H9 (cell line): Measurements from ENCODE around the gene ATP13A3. TPM values are rescaled to one million over a fixed set of nuclear protein-coding genes. Genes with fewer than 3 reads are reported as not detected.

Experiments used
- DNase-seq: peaks from one replicate; pipeline ENCODE4 v3.0.0-alpha.2; 2017
- H2AFZ ChIP-seq: one replicate; pipeline ENCODE4 v1.6.1; 2013; ENCODE audit warnings: mild to moderate bottlenecking, low read length, control low read depth, moderate library complexity
- H2AK5ac ChIP-seq: 2 replicates; pipeline ENCODE4 v1.6.1; 2013; ENCODE audit warnings: low read length, control low read depth, mixed read lengths; ENCODE audit not compliant: insufficient read length
- H2BK120ac ChIP-seq: one replicate; pipeline ENCODE4 v1.6.1; 2013; ENCODE audit warnings: low read depth, mild to moderate bottlenecking, low read length, control low read depth, inconsistent platforms; ENCODE audit not compliant: poor library complexity, severe bottlenecking
- H2BK12ac ChIP-seq: 2 replicates; pipeline ENCODE4 v1.6.1; 2013; ENCODE audit warnings: low read length, control low read depth, mixed read lengths, low read depth; ENCODE audit not compliant: insufficient read length
- H2BK15ac ChIP-seq: 2 replicates; pipeline ENCODE4 v1.6.1; 2013; ENCODE audit warnings: low read depth, low read length, control low read depth
- H2BK20ac ChIP-seq: one replicate; pipeline ENCODE4 v1.6.1; 2013; ENCODE audit warnings: low read depth, mild to moderate bottlenecking, low read length, control low read depth, inconsistent platforms; ENCODE audit not compliant: poor library complexity, severe bottlenecking
- H2BK5ac ChIP-seq: 2 replicates; pipeline ENCODE4 v1.6.1; 2013; ENCODE audit warnings: low read length, control low read depth, mixed read lengths; ENCODE audit not compliant: insufficient read length
- H3K14ac ChIP-seq: 2 replicates; pipeline ENCODE4 v1.6.1; 2013; ENCODE audit warnings: low read length, control low read depth; ENCODE audit not compliant: insufficient read depth
- H3K18ac ChIP-seq: 2 replicates; pipeline ENCODE4 v1.6.1; 2013; ENCODE audit warnings: low read depth, mild to moderate bottlenecking, mixed read lengths, low read length, control low read depth; ENCODE audit not compliant: insufficient read length
- H3K23ac ChIP-seq: 2 replicates; pipeline ENCODE4 v1.6.1; 2013; ENCODE audit warnings: low read length, control low read depth, mixed read lengths, low read depth; ENCODE audit not compliant: insufficient read length
- H3K23me2 ChIP-seq: 2 replicates; pipeline ENCODE4 v1.6.1; 2013; ENCODE audit warnings: low read depth, mild to moderate bottlenecking, mixed read lengths, low read length, control low read depth; ENCODE audit not compliant: insufficient read length, poor library complexity, severe bottlenecking
- H3K27ac ChIP-seq: 2 replicates; pipeline ENCODE4 v1.5.1; 2013; ENCODE audit warnings: low read length, control low read depth, mixed read lengths, low read depth; ENCODE audit not compliant: insufficient read length
- H3K27me3 ChIP-seq: 2 replicates; pipeline ENCODE4 v1.6.1; 2013; ENCODE audit warnings: low read length, control low read depth, inconsistent platforms; ENCODE audit not compliant: insufficient read depth
- H3K4ac ChIP-seq: 2 replicates; pipeline ENCODE4 v1.6.1; 2013; ENCODE audit warnings: low read depth, mild to moderate bottlenecking, control low read depth, inconsistent platforms, low read length, moderate library complexity
- H3K4me1 ChIP-seq: 2 replicates; pipeline ENCODE4 v1.6.1; 2013; ENCODE audit warnings: low read length, control low read depth, inconsistent platforms; ENCODE audit not compliant: insufficient read depth
- H3K4me2 ChIP-seq: 2 replicates; pipeline ENCODE4 v1.6.1; 2013; ENCODE audit warnings: low read length, control low read depth, mixed read lengths; ENCODE audit not compliant: insufficient read length, insufficient read depth
- H3K56ac ChIP-seq: 2 replicates; pipeline ENCODE4 v1.6.1; 2013; ENCODE audit warnings: low read depth, mild to moderate bottlenecking, mixed read lengths, low read length, control low read depth; ENCODE audit not compliant: insufficient read length
- H3K79me1 ChIP-seq: 2 replicates; pipeline ENCODE4 v1.6.1; 2013; ENCODE audit warnings: low read depth, mild to moderate bottlenecking, moderate library complexity, low read length, control low read depth, inconsistent platforms; ENCODE audit not compliant: insufficient read depth, poor library complexity, severe bottlenecking
- H3K79me2 ChIP-seq: 2 replicates; pipeline ENCODE4 v1.6.1; 2013; ENCODE audit warnings: low read length, control low read depth, inconsistent platforms; ENCODE audit not compliant: insufficient read depth
- H3K9ac ChIP-seq: 2 replicates; pipeline ENCODE4 v1.6.1; 2013; ENCODE audit warnings: low read length, control low read depth, mixed read lengths; ENCODE audit not compliant: insufficient read length; ENCODE audit errors: extremely low read depth
- H3K9me3 ChIP-seq: one replicate; pipeline ENCODE4 v1.6.1; 2013; ENCODE audit warnings: low read depth, low read length, inconsistent platforms; ENCODE audit not compliant: control insufficient read depth
- H3T11ph ChIP-seq: one replicate; pipeline ENCODE4 v1.6.1; 2013; ENCODE audit warnings: mild to moderate bottlenecking, low read length, control low read depth, inconsistent platforms
- H4K20me1 ChIP-seq: one replicate; pipeline ENCODE4 v1.6.1; 2013; ENCODE audit not compliant: control insufficient read depth, insufficient read length, insufficient read depth
- H4K5ac ChIP-seq: 2 replicates; pipeline ENCODE4 v1.6.1; 2013; ENCODE audit warnings: low read depth, mild to moderate bottlenecking, mixed read lengths, low read length, control low read depth; ENCODE audit not compliant: insufficient read length
- H4K8ac ChIP-seq: replicated peaks from 2 replicates; pipeline ENCODE4 v1.6.1; 2013; ENCODE audit warnings: low read length, control low read depth, mixed read lengths, low read depth; ENCODE audit not compliant: insufficient read length
- H4K91ac ChIP-seq: 2 replicates; pipeline ENCODE4 v1.6.1; 2013; ENCODE audit warnings: low read depth, mild to moderate bottlenecking, moderate library complexity, mixed read lengths, low read length, control low read depth; ENCODE audit not compliant: insufficient read length
- H3K27ac Mint-ChIP-seq, 3 experiments: 2 replicates in 2 of 3; 3 replicates in 1 of 3; pipeline ENCODE4 v1.8.0; 2020 to 2021; ENCODE audit warnings: mixed read lengths in 3 of 3, mild to moderate bottlenecking in 1 of 3, moderate library complexity in 1 of 3
- H3K27me3 Mint-ChIP-seq: 2 replicates; pipeline ENCODE4 v1.8.0; 2021; ENCODE audit warnings: low read depth, mild to moderate bottlenecking, moderate library complexity, mixed read lengths
- H3K36me3 Mint-ChIP-seq, 3 experiments: 2 replicates in 2 of 3; 3 replicates in 1 of 3; pipeline ENCODE4 v1.8.0; 2020 to 2021; ENCODE audit warnings: low read depth in 3 of 3, mixed read lengths in 3 of 3; ENCODE audit not compliant: insufficient read depth in 1 of 3
- H3K4me1 Mint-ChIP-seq, 2 experiments: 2 replicates each; pipeline ENCODE4 v1.8.0; 2020; ENCODE audit warnings: mixed read lengths in 2 of 2
- H3K4me3 Mint-ChIP-seq, 2 experiments: 2 replicates in 1 of 2; 3 replicates in 1 of 2; pipeline ENCODE4 v1.8.0; 2020 to 2021; ENCODE audit warnings: mild to moderate bottlenecking in 2 of 2, mixed read lengths in 2 of 2, moderate library complexity in 1 of 2
- H3K9me3 Mint-ChIP-seq, 2 experiments: 2 replicates in 1 of 2; 3 replicates in 1 of 2; pipeline ENCODE4 v1.8.0; 2020; ENCODE audit warnings: mild to moderate bottlenecking in 2 of 2, mixed read lengths in 2 of 2, moderate library complexity in 1 of 2
- CTCF ChIP-seq: fragments of 200-600 bp; sonication (generic); conservative IDR thresholded peaks from 3 replicates; pipeline ENCODE4 v1.8.0; 2021; ENCODE audit warnings: antibody characterized with exemption, mild to moderate bottlenecking
- WGBS: extraction: QIAGEN DNeasy Blood & Tissue Kit; methylation state at CpG from one replicate; pipeline ENCODE4 v1.1.7; 2013; ENCODE audit warnings: missing lambda C conversion rate, low lambda C conversion rate, mixed read lengths; ENCODE audit not compliant: insufficient read length; ENCODE audit errors: extremely low coverage; 5-methylcytosine and 5-hydroxymethylcytosine counted together
- total RNA-seq: library from RNA; stranded (reverse); gene quantifications from 2 replicates; pipeline ENCODE4 v1.2.1, GENCODE V29; 2021

Gene ATP13A3
- total RNA-seq, 1 experiment from 2014 or later: 78.5 TPM

- Mint-ChIP-seq H3K27ac (no peak overlapping the region), H3K4me3 (no peak overlapping the region), H3K27me3 (no peaks in the 10 kb centered on the region), H3K4me1 (peaks cover 23 to 24% of the 10 kb centered on the region in 2 experiments), H3K36me3 (no peaks in the 10 kb centered on the region), H3K9me3 (no peaks in the 10 kb centered on the region)
- Histone ChIP-seq H3K4me1 (no peaks in the 10 kb centered on the region; the same call in 1 of the 2 replicates), H3K4me2 (no peak overlapping the region), H2BK12ac (no peak overlapping the region), H2AK5ac (no peak overlapping the region), H2BK120ac (no peak overlapping the region), H3K9ac (no peak overlapping the region), H2BK15ac (no peak overlapping the region), H4K5ac (no peak overlapping the region), H3K14ac (no peak overlapping the region), H3K56ac (no peak overlapping the region), H2AFZ (no peak overlapping the region), H3K79me1 (no peaks in the 10 kb centered on the region), H3K18ac (no peak overlapping the region), H3K23ac (no peak overlapping the region), H2BK5ac (no peak overlapping the region), H4K8ac (no peak overlapping the region), H4K91ac (no peak overlapping the region), H3K79me2 (no peaks in the 10 kb centered on the region), H3T11ph (no peak overlapping the region), H4K20me1 (no peaks in the 10 kb centered on the region), H3K27ac (no peak overlapping the region), H2BK20ac (no peak overlapping the region), H3K9me3 (no peaks in the 10 kb centered on the region), H3K23me2 (no peaks in the 10 kb centered on the region), H3K27me3 (no peaks in the 10 kb centered on the region), H3K4ac (no peak overlapping the region)
- DNase-seq: no peak
- no peak for TF ChIP-seq CTCF
- no CpG with 5 or more reads among the region's 2 CpGs for WGBS
These were observed 31.9 kb upstream of the ATP13A3 start for GRCh38 chr3:194518652-194519051.
